HepG2 (cell line): ENCODE measurements around the gene PTPRM. TPM values are rescaled to one million over a fixed set of nuclear protein-coding genes. Genes with fewer than 3 reads are reported as not detected.

Source experiments
- ATAC-seq: fragments of 200-7000 bp; cut with Tn5 transposase; 3 replicates; pipeline ENCODE4 v1.9.1; 2020; ENCODE audit warnings: mild to moderate bottlenecking, moderate library complexity
- BruUV-seq: library from RNA; stranded (reverse); fragments of 400-500 nt; replicated peaks from 2 replicates; lab custom pipeline; 2021; lab: Mats Ljungman, UMichigan
- CTCF ChIA-PET: fragments of 300-600 bp; formaldehyde crosslinking; extraction: SDS; loops from one replicate; lab custom pipeline; 2021; ENCODE audit warnings: low total read pairs, inconsistent platforms, low intra/inter-chr PET ratio; lab: Yijun Ruan, JAX
- POLR2A ChIA-PET: fragments of 350-600 bp; sonication (Branson Sonifier 250); formaldehyde crosslinking; loops from one replicate; lab custom pipeline; 2020; ENCODE audit warnings: antibody characterized with exemption, inconsistent platforms; lab: Yijun Ruan, JAX
- DNase-seq: peaks from one replicate; pipeline ENCODE4 v3.0.0-alpha.2; 2015; ENCODE audit warnings: low spot score
- FAIRE-seq: peaks from 3 replicates; lab custom pipeline; 2011; peaks lifted over from hg19 to GRCh38; lab: Jason Lieb, UNC
- H2AFZ ChIP-seq: one replicate; pipeline ENCODE4 v1.6.1; 2011; ENCODE audit warnings: low read length, inconsistent platforms
- H3K27ac ChIP-seq: fragments of 300-600 bp; 3 replicates; pipeline ENCODE4 v1.8.0; 2011; ENCODE audit warnings: mixed run types, mild to moderate bottlenecking, mixed read lengths, low read length, inconsistent platforms; ENCODE audit not compliant: insufficient read depth; ENCODE audit errors: extremely low read length
- H3K27me3 ChIP-seq, 2 experiments: fragments of 200-600 bp in 1 of 2; 2 replicates in 1 of 2; 3 replicates in 1 of 2; pipeline versions ENCODE4 v1.6.0 to v1.8.0; 2011; ENCODE audit warnings: low read length in 2 of 2, mild to moderate bottlenecking in 2 of 2, moderate library complexity in 2 of 2, inconsistent platforms in 1 of 2; ENCODE audit not compliant: insufficient read depth in 2 of 2, control insufficient read depth in 1 of 2
- H3K36me3 ChIP-seq, 2 experiments: fragments of 200-600 bp in 1 of 2; replicated peaks in 1 of 2; 2 replicates in 1 of 2; 3 replicates in 1 of 2; pipeline versions ENCODE4 v1.5.1 to v1.8.0; 2011; ENCODE audit warnings: low read length in 2 of 2, inconsistent platforms in 1 of 2; ENCODE audit not compliant: insufficient read depth in 2 of 2, control insufficient read depth in 1 of 2
- H3K4me1 ChIP-seq: 2 replicates; pipeline ENCODE4 v1.5.1; 2012; ENCODE audit warnings: low read length, inconsistent platforms; ENCODE audit not compliant: insufficient read depth
- H3K4me2 ChIP-seq: 2 replicates; pipeline ENCODE4 v1.6.0; 2011; ENCODE audit warnings: low read depth, low read length, inconsistent platforms
- H3K4me3 ChIP-seq, 3 experiments: fragments of 200-600 bp in 1 of 3; sonication (generic), shearing (Covaris generic) in 1 of 3; replicated peaks in 1 of 3; 2 replicates each; pipeline ENCODE4 v1.5.1; 2011 to 2016; ENCODE audit warnings: low read length in 3 of 3, inconsistent platforms in 2 of 3, low read depth in 2 of 3, mild to moderate bottlenecking in 2 of 3, control low read depth in 1 of 3, mixed read lengths in 1 of 3; ENCODE audit not compliant: insufficient read depth in 1 of 3
- H3K79me2 ChIP-seq: one replicate; pipeline ENCODE4 v1.6.1; 2011; ENCODE audit warnings: low read length, inconsistent platforms; ENCODE audit not compliant: insufficient read depth
- H3K9ac ChIP-seq: 2 replicates; pipeline ENCODE4 v1.6.0; 2011; ENCODE audit warnings: mild to moderate bottlenecking, low read depth, low read length, inconsistent platforms; ENCODE audit not compliant: insufficient read depth
- H3K9me3 ChIP-seq: 2 replicates; pipeline ENCODE4 v1.5.1; 2012; ENCODE audit warnings: mild to moderate bottlenecking, low read length
- H4K20me1 ChIP-seq: 2 replicates; pipeline ENCODE4 v1.6.0; 2011; ENCODE audit warnings: inconsistent platforms, mild to moderate bottlenecking, low read length, moderate library complexity; ENCODE audit not compliant: insufficient read depth
- BRD4 ChIP-seq: sonication (generic); formaldehyde crosslinking; IDR thresholded peaks from 2 replicates; pipeline ENCODE4 v1.4.0; 2020; ENCODE audit warnings: missing genetic modification reagents
- FOXA3 ChIP-seq: IDR thresholded peaks from 2 replicates; pipeline ENCODE4 v1.6.1; 2016; ENCODE audit warnings: missing genetic modification reagents, missing compliant biosample characterization
- GATA4 ChIP-seq: sonication (generic); IDR thresholded peaks from 2 replicates; pipeline ENCODE4 v1.6.1; 2016; ENCODE audit warnings: antibody characterized with exemption, low read depth, borderline replicate concordance
- HNRNPH1 ChIP-seq: fragments of 200-400 bp; formaldehyde crosslinking; optimal IDR thresholded peaks from 2 replicates; pipeline ENCODE3; 2017; ENCODE audit warnings: mild to moderate bottlenecking, low read depth, low read length
- KMT2B ChIP-seq: IDR thresholded peaks from 2 replicates; pipeline ENCODE4 v1.6.1; 2016; ENCODE audit warnings: missing genetic modification reagents, missing compliant biosample characterization
- MTA1 ChIP-seq: sonication (generic); formaldehyde crosslinking; IDR thresholded peaks from 2 replicates; pipeline ENCODE4 v1.4.0; 2020; ENCODE audit warnings: missing genetic modification reagents, mild to moderate bottlenecking, borderline replicate concordance
- MXD4 ChIP-seq: IDR thresholded peaks from 2 replicates; pipeline ENCODE4 v1.6.1; 2016; ENCODE audit warnings: mild to moderate bottlenecking, missing biosample characterization, missing genetic modification reagents
- RNF2 ChIP-seq: fragments of 450-650 bp; conservative IDR thresholded peaks from 2 replicates; pipeline ENCODE4 v1.6.1; 2016; ENCODE audit warnings: low read depth
- SMAD3 ChIP-seq: sonication (generic); formaldehyde crosslinking; IDR thresholded peaks from 2 replicates; pipeline ENCODE4 v1.4.0; 2020; ENCODE audit warnings: missing genetic modification reagents
- SMAD9 ChIP-seq: sonication (generic); formaldehyde crosslinking; IDR thresholded peaks from 2 replicates; pipeline ENCODE4 v1.5.1; 2020; ENCODE audit warnings: mild to moderate bottlenecking, missing genetic modification reagents
- TCF7 ChIP-seq: sonication (generic); IDR thresholded peaks from 2 replicates; pipeline ENCODE4 v1.6.1; 2016; ENCODE audit warnings: antibody characterized with exemption, low read depth
- THYN1 ChIP-seq: sonication (generic); formaldehyde crosslinking; IDR thresholded peaks from 2 replicates; pipeline ENCODE4 v1.8.1; 2023; ENCODE audit warnings: low read depth, mild to moderate bottlenecking, moderate library complexity, missing genetic modification reagents, borderline replicate concordance
- TRIM24 ChIP-seq: sonication (generic); formaldehyde crosslinking; IDR thresholded peaks from 2 replicates; pipeline ENCODE4 v1.8.0; 2022; ENCODE audit warnings: mild to moderate bottlenecking, missing genetic modification reagents
- YEATS4 ChIP-seq: sonication (generic); formaldehyde crosslinking; IDR thresholded peaks from 2 replicates; pipeline ENCODE4 v1.4.0; 2020; ENCODE audit warnings: missing genetic modification reagents, borderline replicate concordance
- ZNF18 ChIP-seq: sonication (generic); formaldehyde crosslinking; IDR thresholded peaks from 2 replicates; pipeline ENCODE4 v1.8.0; 2022; ENCODE audit warnings: mild to moderate bottlenecking, missing genetic modification reagents; ENCODE audit not compliant: insufficient replicate concordance
- ZNF3 ChIP-seq: IDR thresholded peaks from 2 replicates; pipeline ENCODE4 v1.7.0; 2017; ENCODE audit warnings: inconsistent platforms
- ZNF557 ChIP-seq: sonication (generic); formaldehyde crosslinking; IDR thresholded peaks from 2 replicates; pipeline ENCODE4 v1.4.0; 2020; ENCODE audit warnings: missing genetic modification reagents
- ZNF572 ChIP-seq: sonication (generic); formaldehyde crosslinking; IDR thresholded peaks from 2 replicates; pipeline ENCODE4 v1.5.1; 2020; ENCODE audit warnings: mild to moderate bottlenecking, missing genetic modification reagents
- ZNF598 ChIP-seq: sonication (generic); formaldehyde crosslinking; IDR thresholded peaks from 2 replicates; pipeline ENCODE4 v1.5.1; 2020; ENCODE audit warnings: mild to moderate bottlenecking, missing genetic modification reagents, borderline replicate concordance
- ZNF672 ChIP-seq: sonication (generic); formaldehyde crosslinking; IDR thresholded peaks from 2 replicates; pipeline ENCODE4 v1.8.1; 2022; ENCODE audit warnings: missing genetic modification reagents
- WGBS: methylation state at CpG from one replicate; pipeline ENCODE4 v1.1.6; 2017; ENCODE audit warnings: low lambda C conversion rate; 5-methylcytosine and 5-hydroxymethylcytosine counted together
- in situ Hi-C: cut with HindIII; loops from 2 replicates; pipeline ENCODE4 v1.10.0; 2017; ENCODE audit warnings: low pct_unique_long_range_greater_than_20kb; ENCODE audit not compliant: extremely low pct_ligation_motif_present
- intact Hi-C: fragments of 100-400 bp; cut with micrococcal nuclease; formaldehyde crosslinking; loops from one replicate; pipeline ENCODE4 v1.10.0; 2022; ENCODE audit not compliant: unreplicated experiment
- polyA plus RNA-seq, 8 experiments: library from polyadenylated mRNA; depleted of rRNA in 3 of 8; stranded (reverse) in 7 of 8; unstranded in 1 of 8; fragments of >200 nt; fragmentation: Illumina TruSeq in 4 of 8; extraction: Trizol in 4 of 8; gene quantifications; 2 replicates each; pipeline versions ENCODE4 v1.2.1 to v1.2.3, GENCODE V29; 2011 to 2016; ENCODE audit warnings: low read depth in 4 of 8, missing spikeins in 1 of 8, mixed read lengths in 1 of 8; ENCODE audit not compliant: insufficient read depth in 1 of 8
- total RNA-seq, 5 experiments: library from RNA; depleted of rRNA; stranded (reverse); fragments of >200 nt; fragmentation: Illumina TruSeq; extraction: Trizol; gene quantifications; 2 replicates each; pipeline ENCODE4 v1.2.3, GENCODE V29; 2016; ENCODE audit warnings: low read depth in 1 of 5

Gene PTPRM
- total and polyA plus RNA-seq, 2 of the 13 experiments (the other 11 are each of a cell fraction or from before 2014, with no cell fraction given): 12.6 to 108 TPM

DNA sequence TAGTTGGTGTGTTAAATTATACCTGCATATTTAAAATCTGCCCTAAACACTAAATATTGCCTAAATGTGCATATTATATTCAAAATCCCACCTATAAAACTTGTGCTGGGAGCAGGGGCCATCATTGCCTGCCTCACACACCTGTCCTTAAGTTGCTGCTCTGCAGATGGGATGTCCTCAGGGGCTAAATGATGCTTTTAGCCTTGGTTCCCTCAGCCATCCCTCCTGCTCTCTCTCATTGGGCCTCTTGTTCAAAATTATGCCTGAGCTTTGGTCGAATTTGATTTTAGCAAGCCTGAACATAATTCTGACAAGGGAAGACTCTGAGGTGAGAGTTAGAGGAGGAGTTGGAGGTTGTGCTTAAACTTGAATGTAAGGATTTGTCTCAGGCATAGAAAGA is 723.8 kb downstream of the PTPRM start (continued):
- TF ChIP-seq RNF2 (no peak), SMAD9 (CRISPR knock-in tag) (no peak), KMT2B (CRISPR knock-in tag) (no peak), FOXA3 (no peak), SMAD3 (no peak), GATA4 (no peak), TRIM24 (CRISPR knock-in tag) (no peak), ZNF672 (CRISPR knock-in tag) (no peak), ZNF572 (CRISPR knock-in tag) (no peak)

- peaks cover 0 to 8% of the 10 kb centered on the region in 2 experiments; a peak in 3 of 5 replicates for H3K36me3 ChIP-seq
These were observed 726.1 kb downstream of the PTPRM start for GRCh38 chr18:8293184-8293583.

More at GRCh38 chr18:8293184-8293583, 726.1 kb downstream of the PTPRM start:
- no peak overlapping the region for H3K9ac ChIP-seq
- WGBS: 97% methylated on average over 2 of the region's 2 CpGs
- H2AFZ ChIP-seq: no peak overlapping the region
- H3K27ac ChIP-seq: no peak overlapping the region
- H3K4me2 ChIP-seq: no peak overlapping the region
- POLR2A ChIA-PET: no interaction called here
- H3K27me3 ChIP-seq: no peaks in the 10 kb centered on the region
- FAIRE-seq (no peak), ATAC-seq (no peak), DNase-seq (no peak)
- H3K9me3 ChIP-seq: no peaks in the 10 kb centered on the region
- no peaks in the 10 kb centered on the region for H3K4me1 ChIP-seq
- no peak overlapping the region for H3K4me3 ChIP-seq
- intact Hi-C loops: no loop called here
- no TSS peak for BruUV-seq
- no peak for TF ChIP-seq ZNF557 (CRISPR knock-in tag)
- TF ChIP-seq ZNF598: no peak
- no peak for TF ChIP-seq THYN1 (CRISPR knock-in tag)
- no peak for TF ChIP-seq MXD4 (CRISPR knock-in tag)
- TF ChIP-seq ZNF3: no peak
- no peak for TF ChIP-seq TRIM24 (CRISPR knock-in tag)
- TF ChIP-seq TCF7: no peak
- no peak for TF ChIP-seq ZNF18 (CRISPR knock-in tag)
- TF ChIP-seq BRD4: no peak
- TF ChIP-seq YEATS4: no peak
- no peak for TF ChIP-seq HNRNPH1
- TF ChIP-seq MTA1 (CRISPR knock-in tag): no peak
- no peaks in the 10 kb centered on the region for H3K79me2 ChIP-seq
- CTCF ChIA-PET: no interaction called here
- H4K20me1 ChIP-seq: no peaks in the 10 kb centered on the region
- in situ Hi-C loops: no loop called here
